Neural cell (in vitro differentiated cells): ENCODE results near the gene PTPRF.

Experiments
- CTCF ChIP-seq: fragments of 450-650 bp; IDR thresholded peaks from 2 replicates; pipeline ENCODE4 v1.5.1; 2014; ENCODE audit warnings: antibody characterized with exemption, mild to moderate bottlenecking, moderate library complexity; ENCODE audit not compliant: poor library complexity, severe bottlenecking
- POLR2AphosphoS5 ChIP-seq: IDR thresholded peaks from 2 replicates; pipeline ENCODE4 v1.6.1; 2012

- TF ChIP-seq CTCF: no peak
- no peak for TF ChIP-seq POLR2AphosphoS5
Measured at GRCh38 chr1:43577655-43578542, 47.2 kb downstream of the PTPRF start.
